Upper lobe of left lung (tissue), 6 donors: ENCODE results near the gene TSACC. TPM values are rescaled to one million over a fixed set of nuclear protein-coding genes. Genes with fewer than 3 reads are reported as not detected.
"Not testable (repeated sequence)": the region's sequence is repeated elsewhere in the genome, so short reads cannot be mapped to it uniquely, and the experiment has no call there.

ENCODE experiments used
- ATAC-seq, 2 donors: fragments of 200-7000 bp; cut with Tn5 transposase; one replicate each; pipeline ENCODE4 v1.9.1; 2022; ENCODE audit warnings: mild to moderate bottlenecking in 2 of 2, moderate library complexity in 2 of 2; ENCODE audit not compliant: low FRiP score in 2 of 2
- DNase-seq, 2 donors: peaks; one replicate each; pipeline ENCODE4 v3.0.0-alpha.2; 2019 to 2020
- H3K27ac ChIP-seq, 4 donors: fragments of 200-600 bp; sonication (generic); one replicate each; pipeline ENCODE4 v1.5.1; 2016 to 2019
- H3K27me3 ChIP-seq, 4 donors: fragments of 200-600 bp; sonication (generic); one replicate each; pipeline ENCODE4 v1.5.1; 2017 to 2019
- H3K36me3 ChIP-seq, 4 donors: fragments of 200-600 bp; sonication (generic); one replicate each; pipeline ENCODE4 v1.5.1; 2016 to 2019
- H3K4me1 ChIP-seq, 4 donors: fragments of 200-600 bp; sonication (generic); one replicate each; pipeline ENCODE4 v1.5.1; 2018 to 2019
- H3K4me3 ChIP-seq, 4 donors: fragments of 200-600 bp; sonication (generic); one replicate each; pipeline ENCODE4 v1.5.1; 2017 to 2019; ENCODE audit warnings: mild to moderate bottlenecking in 2 of 4, moderate library complexity in 1 of 4
- H3K9me3 ChIP-seq, 4 donors: fragments of 200-600 bp; sonication (generic); one replicate each; pipeline ENCODE4 v1.5.1; 2018 to 2019
- EP300 ChIP-seq, 4 donors: sonication (generic); formaldehyde crosslinking; IDR thresholded peaks; one replicate each; pipeline ENCODE4 v1.5.1; 2017; ENCODE audit warnings: antibody characterized with exemption in 4 of 4, control low read depth in 2 of 4
- POLR2A ChIP-seq, 4 donors: fragments of 450-650 bp; IDR thresholded peaks; one replicate each; pipeline ENCODE4 v1.5.1; 2016 to 2017; ENCODE audit warnings: antibody characterized with exemption in 4 of 4, mild to moderate bottlenecking in 2 of 4
- POLR2AphosphoS5 ChIP-seq, 2 donors: sonication (generic); formaldehyde crosslinking; IDR thresholded peaks; one replicate each; pipeline ENCODE4 v1.5.1; 2017; ENCODE audit warnings: antibody characterized with exemption in 2 of 2
- WGBS, 2 donors: methylation state at CpG; one replicate each; pipeline ENCODE4 v1.1.5; 2017 to 2018; 5-methylcytosine and 5-hydroxymethylcytosine counted together
- total RNA-seq, 6 donors: library from RNA; depleted of rRNA in 4 of 6; stranded (reverse); fragments of >200 nt in 4 of 6; gene quantifications; one replicate each; pipeline versions ENCODE4 v1.1.0 to v1.2.1, GENCODE V29; 2016 to 2021
- TF ChIP-seq, protein P1 (sequence below), 6 experiments: fragments of 450-650 bp in 4 of 6; fragments of 200-600 bp in 2 of 6; sonication (generic) in 2 of 6; IDR thresholded peaks; one replicate each; pipeline ENCODE4 v1.5.1; 2016 to 2019; ENCODE audit warnings: antibody characterized with exemption in 6 of 6
- donor health status: DM: no; HTN: no; CAD: no; lungs with moderate emphysema.
- donor health status: DM: no; HTN: yes; CAD: no; lungs with severe emphysema.

TSACC gene
- total RNA-seq, 6 donors from 2014 or later, result 1.1 to 4.2 TPM; not detected in 4

- no peaks in the 10 kb centered on the region for H3K27me3 ChIP-seq
- peaks cover 0 to 1% (median under 1%) of the 10 kb centered on the region in 4 donors for H3K4me1 ChIP-seq
- DNase-seq, result no peak
- no peak for ATAC-seq
- no peaks in the 10 kb centered on the region for H3K36me3 ChIP-seq
- no peak overlapping the region for H3K27ac ChIP-seq
- 82 to 96% methylated on average over 1 of the region's 1 CpG for WGBS, 2 donors
- TF ChIP-seq EP300 (IDR thresholded peaks at IDR 0.05), result no peak
- TF ChIP-seq, protein P1, sequence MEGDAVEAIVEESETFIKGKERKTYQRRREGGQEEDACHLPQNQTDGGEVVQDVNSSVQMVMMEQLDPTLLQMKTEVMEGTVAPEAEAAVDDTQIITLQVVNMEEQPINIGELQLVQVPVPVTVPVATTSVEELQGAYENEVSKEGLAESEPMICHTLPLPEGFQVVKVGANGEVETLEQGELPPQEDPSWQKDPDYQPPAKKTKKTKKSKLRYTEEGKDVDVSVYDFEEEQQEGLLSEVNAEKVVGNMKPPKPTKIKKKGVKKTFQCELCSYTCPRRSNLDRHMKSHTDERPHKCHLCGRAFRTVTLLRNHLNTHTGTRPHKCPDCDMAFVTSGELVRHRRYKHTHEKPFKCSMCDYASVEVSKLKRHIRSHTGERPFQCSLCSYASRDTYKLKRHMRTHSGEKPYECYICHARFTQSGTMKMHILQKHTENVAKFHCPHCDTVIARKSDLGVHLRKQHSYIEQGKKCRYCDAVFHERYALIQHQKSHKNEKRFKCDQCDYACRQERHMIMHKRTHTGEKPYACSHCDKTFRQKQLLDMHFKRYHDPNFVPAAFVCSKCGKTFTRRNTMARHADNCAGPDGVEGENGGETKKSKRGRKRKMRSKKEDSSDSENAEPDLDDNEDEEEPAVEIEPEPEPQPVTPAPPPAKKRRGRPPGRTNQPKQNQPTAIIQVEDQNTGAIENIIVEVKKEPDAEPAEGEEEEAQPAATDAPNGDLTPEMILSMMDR (IDR thresholded peaks at IDR 0.05), result no peak
- TF ChIP-seq POLR2AphosphoS5 (IDR thresholded peaks at IDR 0.05), result no peak
- no peak for TF ChIP-seq POLR2A (IDR thresholded peaks at IDR 0.05)
- H3K4me3 ChIP-seq, result no peak overlapping the region
- H3K9me3 ChIP-seq, result no peaks in the 10 kb centered on the region
Observed at GRCh38 chr1:156342166-156342955, 4.0 kb downstream of the TSACC start.

GRCh38 chr1:156344409-156344808, 6.1 kb downstream of the TSACC start:
- ATAC-seq, result no peak
- Histone ChIP-seq H3K36me3 (no peaks in the 10 kb centered on the region), H3K4me3 (no peak overlapping the region), H3K9me3 (no peaks in the 10 kb centered on the region), H3K27ac (no peak overlapping the region), H3K27me3 (no peaks in the 10 kb centered on the region), H3K4me1 (no peaks in the 10 kb centered on the region)
- 72 to 88% methylated on average over 3 of the region's 3 CpGs for WGBS, 2 donors
- DNase-seq, result no peak
- TF ChIP-seq EP300 (IDR thresholded peaks at IDR 0.05) (no peak), POLR2A (IDR thresholded peaks at IDR 0.05) (no peak), POLR2AphosphoS5 (IDR thresholded peaks at IDR 0.05) (no peak)
- TF ChIP-seq, protein P1 (IDR thresholded peaks at IDR 0.05), result no peak

GRCh38 chr1:156346035-156346434, 7.7 kb downstream of the TSACC start:
- not testable (repeated sequence) for DNase-seq, H3K4me3 ChIP-seq, H3K27me3 ChIP-seq, H3K9me3 ChIP-seq, ATAC-seq, H3K27ac ChIP-seq, H3K4me1 ChIP-seq, H3K36me3 ChIP-seq
- 89 to 91% methylated on average over 2 of the region's 2 CpGs for WGBS, 2 donors

DNA sequence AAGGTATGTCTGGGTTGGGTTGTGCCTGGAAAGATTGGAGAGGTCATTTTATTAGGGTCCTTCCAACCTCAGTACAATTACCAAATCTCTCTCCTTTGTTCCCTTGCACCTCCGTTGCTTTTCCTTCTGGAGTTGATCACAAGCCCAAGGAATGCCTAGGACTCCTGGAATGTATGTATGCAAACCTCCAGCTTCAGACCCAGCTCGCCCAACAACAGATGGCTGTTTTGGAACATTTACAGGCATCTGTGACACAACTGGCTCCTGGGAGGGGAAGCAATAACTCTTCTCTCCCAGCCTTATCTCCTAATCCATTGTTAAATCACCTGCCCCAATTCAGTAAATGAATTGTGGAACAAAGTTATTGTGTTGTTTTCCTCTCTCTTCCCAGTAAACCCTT, 8.3 kb downstream of the TSACC start:
- ATAC-seq (no peak), DNase-seq (no peak)
- H3K27me3 ChIP-seq, result no peaks in the 10 kb centered on the region
- H3K4me1 ChIP-seq, result no peaks in the 10 kb centered on the region
- no peak overlapping the region for H3K27ac ChIP-seq
- no peak overlapping the region for H3K4me3 ChIP-seq
- TF ChIP-seq POLR2A (IDR thresholded peaks at IDR 0.05) (no peak), EP300 (IDR thresholded peaks at IDR 0.05) (no peak), POLR2AphosphoS5 (IDR thresholded peaks at IDR 0.05) (no peak)
- TF ChIP-seq, protein P1 (IDR thresholded peaks at IDR 0.05), result no peak
- no peaks in the 10 kb centered on the region for H3K36me3 ChIP-seq
- no peaks in the 10 kb centered on the region for H3K9me3 ChIP-seq
- 56 to 67% methylated on average over 2 of the region's 2 CpGs for whole genome bisulfite sequencing, 2 donors

DNA sequence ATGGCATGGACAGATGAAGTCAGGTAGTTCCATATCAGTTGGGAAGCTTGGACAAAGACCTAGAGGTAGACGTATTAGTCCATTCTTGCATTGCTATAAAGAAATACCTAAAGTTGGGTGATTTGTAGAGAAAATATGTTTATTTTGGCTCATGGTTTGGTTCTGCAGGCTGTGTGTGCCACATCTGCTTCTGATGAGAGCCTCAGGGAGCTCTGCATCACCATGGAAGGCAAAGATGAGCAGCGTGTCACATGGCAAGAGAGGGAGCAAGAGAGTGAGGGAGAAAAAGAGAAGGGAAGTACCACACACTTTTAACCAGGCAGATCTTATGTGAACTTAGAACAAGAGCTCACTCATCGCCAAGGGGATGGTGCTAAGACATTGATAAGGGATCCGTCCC, 9.0 kb downstream of the TSACC start:
- 68 to 85% methylated on average over 4 of the region's 4 CpGs for WGBS, 2 donors
- Histone ChIP-seq H3K27ac (no peak overlapping the region), H3K27me3 (no peaks in the 10 kb centered on the region), H3K4me3 (no peak overlapping the region), H3K4me1 (no peaks in the 10 kb centered on the region), H3K36me3 (no peaks in the 10 kb centered on the region), H3K9me3 (no peaks in the 10 kb centered on the region)
- DNase-seq (no peak), ATAC-seq (no peak)
- TF ChIP-seq POLR2A (IDR thresholded peaks at IDR 0.05) (no peak), EP300 (IDR thresholded peaks at IDR 0.05) (no peak), POLR2AphosphoS5 (IDR thresholded peaks at IDR 0.05) (no peak)
- TF ChIP-seq, protein P1 (IDR thresholded peaks at IDR 0.05), result no peak

DNA sequence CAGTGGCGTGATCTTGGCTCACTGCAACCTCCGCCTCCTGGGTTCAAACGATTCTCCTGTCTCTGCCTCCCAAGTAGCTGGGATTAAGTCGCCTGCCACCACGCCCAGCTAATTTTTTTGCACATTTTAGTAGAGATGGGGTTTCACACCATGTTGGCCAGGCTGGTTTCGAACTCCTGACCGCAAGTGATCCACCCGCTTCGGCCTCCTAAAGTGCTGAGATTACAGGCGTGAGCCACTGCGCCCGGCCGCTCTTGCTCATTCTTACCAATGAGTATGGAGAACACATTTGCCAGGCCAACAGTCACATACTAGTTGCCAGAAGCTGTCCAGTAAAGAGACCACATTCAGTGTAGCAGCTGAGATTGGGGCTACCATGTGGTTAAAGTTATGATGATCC, 14.2 kb downstream of the TSACC start:
- peak in 1 of 2 donors; percentile 37 for DNase-seq
- WGBS, 2 donors, result 92 to 95% methylated on average over 13 of the region's 13 CpGs
- H3K4me3 ChIP-seq, ATAC-seq, H3K4me1 ChIP-seq, H3K36me3 ChIP-seq, H3K9me3 ChIP-seq, H3K27ac ChIP-seq, H3K27me3 ChIP-seq: not testable (repeated sequence)
